COLO829 (cell line): ENCODE data around the gene MOK.
A peak's percentile ranks its signal among the peaks of the same experiment; 100 is the strongest.
"Not testable (repeated sequence)": the region's sequence is repeated elsewhere in the genome, so short reads cannot be mapped to it uniquely, and the experiment has no call there.

Source experiments
- DNase-seq: peaks from one replicate; pipeline ENCODE4 v3.0.0; 2012; ENCODE audit warnings: low spot score

MOK gene

GRCh38 chr14:102304611-102305506, at the start of gene MOK:
Gene MOK, minus strand, starts transcription at chr14:102305164. Its CDS starts 196 bp downstream, at chr14:102304968.
- peak; percentile 98 for DNase-seq

GRCh38 chr14:102353126-102353619, 48.2 kb upstream of the MOK start:
- DNase-seq: no peak

- no peak for DNase-seq
Observed at GRCh38 chr14:102352213-102352612, 47.2 kb upstream of the MOK start.

GRCh38 chr14:102351593-102351992, 46.6 kb upstream of the MOK start:
- DNase-seq: not testable (repeated sequence)

- no peak for DNase-seq
Observed at GRCh38 chr14:102351023-102351422, 46.1 kb upstream of the MOK start.

- no peak for DNase-seq
Observed at GRCh38 chr14:102348376-102348775, 43.4 kb upstream of the MOK start.

GRCh38 chr14:102346645-102347044, 41.7 kb upstream of the MOK start:
- no peak for DNase-seq

- no peak for DNase-seq
Observed at GRCh38 chr14:102345232-102345631, 40.3 kb upstream of the MOK start.

GRCh38 chr14:102344485-102344884, 39.5 kb upstream of the MOK start:
- peak; percentile 82 for DNase-seq

GRCh38 chr14:102344084-102344483, 39.1 kb upstream of the MOK start:
- DNase-seq: no peak

GRCh38 chr14:102342238-102342637, 37.3 kb upstream of the MOK start:
- DNase-seq: no peak

- no peak for DNase-seq
Observed at GRCh38 chr14:102341566-102341965, 36.6 kb upstream of the MOK start.

GRCh38 chr14:102338724-102339123, 33.8 kb upstream of the MOK start:
- no peak for DNase-seq

- DNase-seq: no peak
Observed at GRCh38 chr14:102335163-102335562, 30.2 kb upstream of the MOK start.

GRCh38 chr14:102333795-102334705, 29.1 kb upstream of the MOK start:
- DNase-seq: no peak

- no peak for DNase-seq
Observed at GRCh38 chr14:102333390-102333789, 28.4 kb upstream of the MOK start.

- no peak for DNase-seq
Observed at GRCh38 chr14:102330806-102331205, 25.8 kb upstream of the MOK start.

GRCh38 chr14:102329381-102329780, 24.4 kb upstream of the MOK start:
- DNase-seq: not testable (repeated sequence)

- DNase-seq: no peak
Observed at GRCh38 chr14:102326583-102326982, 21.6 kb upstream of the MOK start.

- DNase-seq: no peak
Observed at GRCh38 chr14:102325791-102326345, 20.9 kb upstream of the MOK start.

GRCh38 chr14:102323102-102323501, 18.1 kb upstream of the MOK start:
- peak; percentile 66 for DNase-seq
